K562 (cell line): ENCODE results near the gene ROR2. TPM values are rescaled to one million over a fixed set of nuclear protein-coding genes. Genes with fewer than 3 reads are reported as not detected.

ENCODE experiments used
- ATAC-seq: fragments of 200-7000 bp; cut with Tn5 transposase; 3 replicates; pipeline ENCODE4 v1.9.1; 2020; ENCODE audit warnings: moderate library complexity
- BruUV-seq: library from RNA; stranded (reverse); fragments of 400-500 nt; replicated peaks from 2 replicates; lab custom pipeline; 2021; lab: Mats Ljungman, UMichigan
- CTCF ChIA-PET: fragments of 300-600 bp; formaldehyde crosslinking; extraction: SDS; loops from one replicate; lab custom pipeline; 2021; ENCODE audit warnings: low intra/inter-chr PET ratio; lab: Yijun Ruan, JAX
- POLR2A ChIA-PET: fragments of 300-600, 350-650 bp; sonication (Branson Sonifier 250); formaldehyde crosslinking; extraction: SDS; loops from one replicate; lab custom pipeline; 2021; ENCODE audit warnings: antibody characterized with exemption, inconsistent platforms; lab: Yijun Ruan, JAX
- DNase-seq, 4 experiments: peaks; one replicate each; pipeline versions ENCODE4 v3.0.0 to v3.0.0-alpha.2; 2011 to 2018; ENCODE audit warnings: low spot score in 3 of 4, mixed read lengths in 3 of 4; ENCODE audit errors: extremely low read depth in 1 of 4
- FAIRE-seq: peaks from 2 replicates; lab custom pipeline; 2011; peaks lifted over from hg19 to GRCh38; lab: Jason Lieb, UNC
- H2AFZ ChIP-seq: 2 replicates; pipeline ENCODE4 v1.6.0; 2011; ENCODE audit warnings: low read depth, low read length, control low read depth, inconsistent platforms
- H3K27ac ChIP-seq: fragments of 200-600 bp; 3 replicates; pipeline ENCODE4 v1.8.0; 2011; ENCODE audit warnings: low read depth, mild to moderate bottlenecking, control low read depth, inconsistent platforms, low read length, moderate library complexity, mixed read lengths; ENCODE audit errors: extremely low read depth
- H3K27me3 ChIP-seq, 2 experiments: fragments of 300-600 bp in 1 of 2; 2 replicates in 1 of 2; 3 replicates in 1 of 2; pipeline versions ENCODE4 v1.6.0 to v1.8.0; 2011; ENCODE audit warnings: inconsistent platforms in 2 of 2, low read length in 2 of 2, mild to moderate bottlenecking in 1 of 2, mixed read lengths in 1 of 2, moderate library complexity in 1 of 2; ENCODE audit not compliant: control insufficient read depth in 2 of 2, insufficient read depth in 2 of 2
- H3K36me3 ChIP-seq: fragments of 300-600 bp; 3 replicates; pipeline ENCODE4 v1.8.0; 2011; ENCODE audit warnings: mild to moderate bottlenecking, low read length, inconsistent platforms; ENCODE audit not compliant: control insufficient read depth, insufficient read depth
- H3K4me1 ChIP-seq, 2 experiments: fragments of 200-600 bp in 1 of 2; replicated peaks in 1 of 2; 2 replicates in 1 of 2; 3 replicates in 1 of 2; pipeline versions ENCODE4 v1.5.1 to v1.8.0; 2011; ENCODE audit warnings: inconsistent platforms in 2 of 2, low read length in 2 of 2, mild to moderate bottlenecking in 1 of 2, mixed read lengths in 1 of 2, moderate library complexity in 1 of 2; ENCODE audit not compliant: control insufficient read depth in 2 of 2, insufficient read depth in 2 of 2
- H3K4me2 ChIP-seq: 2 replicates; pipeline ENCODE4 v1.6.1; 2011; ENCODE audit warnings: low read length, control low read depth, inconsistent platforms, mixed read lengths; ENCODE audit not compliant: insufficient read depth
- H3K4me3 ChIP-seq: fragments of 200-600 bp; sonication (generic), shearing (Covaris generic); 2 replicates; pipeline ENCODE4 v1.5.1; 2016; ENCODE audit warnings: control low read depth, inconsistent platforms
- H3K79me2 ChIP-seq: fragments of 200-600 bp; 3 replicates; pipeline ENCODE4 v1.8.0; 2011; ENCODE audit warnings: low read length, inconsistent platforms; ENCODE audit not compliant: control insufficient read depth, insufficient read depth
- H3K9ac ChIP-seq, 2 experiments: 2 replicates each; pipeline versions ENCODE4 v1.6.0 to v1.6.1; 2011; ENCODE audit warnings: low read depth in 2 of 2, low read length in 2 of 2, control low read depth in 1 of 2, inconsistent platforms in 1 of 2, mild to moderate bottlenecking in 1 of 2, mixed read lengths in 1 of 2; ENCODE audit not compliant: insufficient read depth in 1 of 2
- H3K9me1 ChIP-seq: one replicate; pipeline ENCODE4 v1.6.0; 2011; ENCODE audit warnings: inconsistent platforms, mild to moderate bottlenecking, low read length, moderate library complexity; ENCODE audit not compliant: control insufficient read depth, insufficient read depth
- H3K9me3 ChIP-seq: replicated peaks from 2 replicates; pipeline ENCODE4 v1.5.1; 2011; ENCODE audit warnings: low read depth, low read length, inconsistent platforms; ENCODE audit not compliant: control insufficient read depth, insufficient read depth
- H4K20me1 ChIP-seq: replicated peaks from 2 replicates; pipeline ENCODE4 v1.6.1; 2011; ENCODE audit warnings: low read length, inconsistent platforms, mixed read lengths; ENCODE audit not compliant: control insufficient read depth, insufficient read depth
- CBX3 ChIP-seq, 2 experiments: IDR thresholded peaks; 1 replicate in 1 of 2; 2 replicates in 1 of 2; pipeline ENCODE4 v1.6.1; 2012; ENCODE audit warnings: inconsistent platforms in 2 of 2, low read length in 2 of 2, borderline replicate concordance in 1 of 2, control low read depth in 1 of 2
- CREB5 ChIP-seq: fragments of 250-450 bp; sonication (Bioruptor Pico); IDR thresholded peaks from 2 replicates; pipeline ENCODE4 v1.5.0; 2020; ENCODE audit warnings: mild to moderate bottlenecking
- DLX4 ChIP-seq: fragments of 250-450 bp; sonication (Bioruptor Pico); IDR thresholded peaks from 2 replicates; pipeline ENCODE4 v1.6.1; 2021; ENCODE audit warnings: mild to moderate bottlenecking
- FOXA1 ChIP-seq: fragments of 450-650 bp; IDR thresholded peaks from 2 replicates; pipeline ENCODE4 v1.6.1; 2016; ENCODE audit warnings: mild to moderate bottlenecking, borderline replicate concordance
- FOXK2 ChIP-seq, 2 experiments: fragments of 450-650 bp; IDR thresholded peaks in 1 of 2; conservative IDR thresholded peaks in 1 of 2; 2 replicates each; pipeline ENCODE4 v1.6.1; 2016; ENCODE audit warnings: low read depth in 2 of 2, mild to moderate bottlenecking in 1 of 2
- HDAC3 ChIP-seq: fragments of 450-650 bp; IDR thresholded peaks from 2 replicates; pipeline ENCODE4 v1.6.1; 2018; ENCODE audit warnings: borderline replicate concordance, mild to moderate bottlenecking, moderate library complexity; ENCODE audit not compliant: partially characterized antibody
- NONO ChIP-seq, 2 experiments: fragments of 200-400 bp in 1 of 2; fragments of 450-650 bp in 1 of 2; formaldehyde crosslinking in 1 of 2; IDR thresholded peaks; 2 replicates each; pipeline ENCODE4 v1.6.1; 2017; ENCODE audit warnings: low read depth in 2 of 2, mild to moderate bottlenecking in 2 of 2, moderate library complexity in 2 of 2, low read length in 1 of 2
- PURB ChIP-seq: sonication (generic); formaldehyde crosslinking; IDR thresholded peaks from 2 replicates; pipeline ENCODE4 v1.9.0; 2021; ENCODE audit warnings: low read depth, mild to moderate bottlenecking, missing genetic modification reagents
- RREB1 ChIP-seq: fragments of 250-450 bp; sonication (Bioruptor Pico); IDR thresholded peaks from 2 replicates; pipeline ENCODE4 v1.4.0; 2020
- SP1 ChIP-seq: sonication (generic); formaldehyde crosslinking; IDR thresholded peaks from 2 replicates; pipeline ENCODE4 v1.8.1; 2022; ENCODE audit warnings: mild to moderate bottlenecking, missing genetic modification reagents
- ZBTB8A ChIP-seq: fragments of 450-650 bp; IDR thresholded peaks from 2 replicates; pipeline ENCODE4 v1.6.1; 2018; ENCODE audit warnings: mild to moderate bottlenecking, moderate library complexity; ENCODE audit not compliant: partially characterized antibody
- ZFP1 ChIP-seq: fragments of 450-650 bp; formaldehyde crosslinking; IDR thresholded peaks from 2 replicates; pipeline ENCODE4 v1.4.0; 2020; ENCODE audit warnings: mild to moderate bottlenecking, mixed read lengths
- ZNF165 ChIP-seq: fragments of 250-450 bp; sonication (Bioruptor Pico); IDR thresholded peaks from 2 replicates; pipeline ENCODE4 v1.4.0; 2020; ENCODE audit warnings: borderline replicate concordance
- ZNF239 ChIP-seq: fragments of 250-450 bp; sonication (Bioruptor Pico); IDR thresholded peaks from 2 replicates; pipeline ENCODE4 v1.4.0; 2020; ENCODE audit warnings: mild to moderate bottlenecking
- WGBS: fragments of 100-300 bp; shearing (Covaris generic); methylation state at CpG from one replicate; pipeline ENCODE4 v1.1.6; 2016; ENCODE audit warnings: low coverage, mixed read lengths; ENCODE audit not compliant: insufficient coverage; ENCODE audit errors: missing lambda C conversion rate; 5-methylcytosine and 5-hydroxymethylcytosine counted together
- in situ Hi-C: fragments of 300-500 bp; cut with MboI; formaldehyde crosslinking; loops from 4 replicates; pipeline ENCODE4 v1.15.0; 2018; ENCODE audit warnings: inconsistent platforms, mixed read lengths
- intact Hi-C: fragments of 100-400 bp; cut with micrococcal nuclease; formaldehyde crosslinking; loops from 2 replicates; pipeline ENCODE4 v1.14.2; 2022
- polyA plus RNA-seq, 8 experiments: library from polyadenylated mRNA; depleted of rRNA in 4 of 8; stranded (reverse) in 5 of 8; unstranded in 3 of 8; fragments of >200 nt; fragmentation: Nextera tagmentation in 2 of 8; fragmentation: Illumina TruSeq in 1 of 8; extraction: Ambion mirVana in 2 of 8; extraction: Trizol in 1 of 8; gene quantifications; 2 replicates each; pipeline versions ENCODE4 v1.2.1 to v1.2.3, GENCODE V29; 2011 to 2014; ENCODE audit warnings: inconsistent platforms in 1 of 8, missing spikeins in 1 of 8
- total RNA-seq, 7 experiments: library from RNA; depleted of rRNA in 6 of 7; stranded (reverse); fragments of >200 nt in 6 of 7; fragmentation: Illumina TruSeq in 2 of 7; extraction: Trizol in 2 of 7; gene quantifications; 2 replicates each; pipeline versions ENCODE4 v1.2.1 to v1.2.3, GENCODE V29; 2011 to 2021; ENCODE audit warnings: low replicate concordance in 1 of 7

The ROR2 gene
- total and polyA plus RNA-seq, 9 of the 15 experiments (the other 6 are each of a cell fraction or from before 2014, with no cell fraction given), result 5.6 to 33.8 (median 15.3) TPM

- TF ChIP-seq RREB1 (CRISPR knock-in tag), result no peak
- TF ChIP-seq, all 486 proteins: peak for 0
These were observed 184.7 kb downstream of the ROR2 start (continued) for GRCh38 chr9:91765296-91765695.

GRCh38 chr9:91764661-91765060 is 185.4 kb downstream of the ROR2 start:
- intact Hi-C loops (no loop called here), in situ Hi-C loops (loop anchor here (10.0 kb wide), 1 partner anchor 190 kb away; the partner anchor contains the start of gene ROR2)
- no peak for ATAC-seq
- H3K9me3 ChIP-seq, result no peaks in the 10 kb centered on the region; the same call in 1 of the 2 replicates
- H3K9ac ChIP-seq, result no peak overlapping the region
- no peaks in the 10 kb centered on the region for H3K4me1 ChIP-seq
- ChIA-PET POLR2A (no interaction called here), CTCF (no interaction called here)
- H3K9me1 ChIP-seq, result no peaks in the 10 kb centered on the region
- 91% methylated on average over 2 of the region's 2 CpGs for WGBS
- BruUV-seq, result no TSS peak
- FAIRE-seq, result no peak
- no peaks in the 10 kb centered on the region for H4K20me1 ChIP-seq
- H3K27me3 ChIP-seq, result no peaks in the 10 kb centered on the region
- no peak for DNase-seq
- no peaks in the 10 kb centered on the region; the same call in 1 of the 3 replicates for H3K79me2 ChIP-seq
- H3K36me3 ChIP-seq, result peaks cover 8% of the 10 kb centered on the region; the same call in 2 of the 3 replicates
- no peak overlapping the region for H3K4me2 ChIP-seq
- no peak overlapping the region for H3K27ac ChIP-seq
- no peak overlapping the region for H3K4me3 ChIP-seq
- H2AFZ ChIP-seq, result no peak overlapping the region
- TF ChIP-seq FOXK2 (conservative IDR thresholded peaks at IDR 0.05 in 1 of 2, IDR thresholded peaks at IDR 0.05 in 1 of 2; ENCODE audit: low read depth in 2 of 2), result no peak
- TF ChIP-seq ZNF165 (CRISPR knock-in tag), result no peak
- no peak for TF ChIP-seq CREB5
- TF ChIP-seq CBX3 (IDR thresholded peaks at IDR 0.05; ENCODE audit: borderline replicate concordance in 1 of 2, low read length in 2 of 2), result peak in 1 of 2 experiments; percentile 64; a peak in 1 of 3 replicates
- TF ChIP-seq HDAC3, result no peak
- no peak for TF ChIP-seq DLX4 (CRISPR knock-in tag)
- no peak for TF ChIP-seq ZNF239 (CRISPR knock-in tag)
- TF ChIP-seq PURB, result no peak
- peak; percentile 83; the same call in 1 of the 2 replicates for TF ChIP-seq ZFP1 (CRISPR knock-in tag)
- TF ChIP-seq ZBTB8A, result no peak
- TF ChIP-seq SP1 (CRISPR knock-in tag), result no peak
- TF ChIP-seq NONO (IDR thresholded peaks at IDR 0.05; ENCODE audit: low read depth in 2 of 2, low read length in 1 of 2), result no peak
- no peak for TF ChIP-seq FOXA1
